DOHH2 (cell line): ENCODE data around the gene PRKAG1.

ENCODE experiments used
- H3F3A ChIP-seq: fragments of 200-600 bp; sonication (generic), shearing (Covaris generic); 2 replicates; pipeline ENCODE4 v1.6.0; 2016; ENCODE audit warnings: antibody characterized with exemption, mild to moderate bottlenecking; ENCODE audit not compliant: control insufficient read depth, insufficient read depth
- H3K27ac ChIP-seq: fragments of 200-600 bp; sonication (generic); 2 replicates; pipeline ENCODE4 v1.5.1; 2014; ENCODE audit warnings: low read depth, mild to moderate bottlenecking, low read length, moderate library complexity
- H3K27me3 ChIP-seq: fragments of 200-600 bp; sonication (generic); 2 replicates; pipeline ENCODE4 v1.6.1; 2014; ENCODE audit warnings: mild to moderate bottlenecking, low read length, mixed read lengths; ENCODE audit not compliant: control insufficient read depth
- H3K36me3 ChIP-seq: fragments of 200-600 bp; sonication (generic); 2 replicates; pipeline ENCODE4 v1.6.1; 2014; ENCODE audit warnings: mild to moderate bottlenecking, low read length, moderate library complexity, mixed read lengths; ENCODE audit not compliant: control insufficient read depth
- H3K4me1 ChIP-seq: fragments of 200-600 bp; sonication (generic); 2 replicates; pipeline ENCODE4 v1.6.1; 2014; ENCODE audit warnings: mild to moderate bottlenecking, low read length, mixed read lengths; ENCODE audit not compliant: control insufficient read depth
- H3K4me2 ChIP-seq: fragments of 200-600 bp; sonication (generic); 2 replicates; pipeline ENCODE4 v1.6.0; 2014; ENCODE audit warnings: mild to moderate bottlenecking, low read length, moderate library complexity
- H3K4me3 ChIP-seq: fragments of 200-600 bp; sonication (generic); 2 replicates; pipeline ENCODE4 v1.5.1; 2014; ENCODE audit warnings: mild to moderate bottlenecking, low read length, mixed read lengths
- H3K79me2 ChIP-seq: fragments of 200-600 bp; sonication (generic); 2 replicates; pipeline ENCODE4 v1.6.1; 2014; ENCODE audit warnings: mild to moderate bottlenecking, low read length, mixed read lengths; ENCODE audit not compliant: control insufficient read depth
- H3K9me2 ChIP-seq: fragments of 200-600 bp; sonication (generic); replicated peaks from 2 replicates; pipeline ENCODE4 v1.6.1; 2014; ENCODE audit warnings: mild to moderate bottlenecking, low read length, mixed read lengths; ENCODE audit not compliant: control insufficient read depth
- H3K9me3 ChIP-seq: fragments of 200-600 bp; sonication (generic); 2 replicates; pipeline ENCODE4 v1.6.1; 2014; ENCODE audit warnings: antibody characterized with exemption, low read length, mixed read lengths; ENCODE audit not compliant: control insufficient read depth, insufficient read depth
- H4K20me1 ChIP-seq: fragments of 200-600 bp; sonication (generic); 2 replicates; pipeline ENCODE4 v1.6.0; 2014; ENCODE audit warnings: low read depth, mild to moderate bottlenecking, antibody characterized with exemption, low read length, moderate library complexity; ENCODE audit not compliant: control insufficient read depth, insufficient read depth
- CTCF ChIP-seq: fragments of 200-600 bp; sonication (generic); IDR thresholded peaks from one replicate; pipeline ENCODE4 v1.5.1; 2014; ENCODE audit warnings: antibody characterized with exemption, mild to moderate bottlenecking, low read depth, low read length; ENCODE audit not compliant: poor library complexity, severe bottlenecking
- EZH2phosphoT487 ChIP-seq: fragments of 200-600 bp; sonication (generic); IDR thresholded peaks from 2 replicates; pipeline ENCODE4 v1.6.1; 2017; ENCODE audit warnings: borderline replicate concordance, mild to moderate bottlenecking, antibody characterized with exemption, low read length, moderate library complexity, mixed read lengths

The PRKAG1 gene

GRCh38 chr12:48988030-48988649 is 30.4 kb downstream of the PRKAG1 start:
- Histone ChIP-seq H3K27ac (no peak overlapping the region), H3K27me3 (peaks cover 58% of the 10 kb centered on the region), H3F3A (no peaks in the 10 kb centered on the region), H3K4me3 (no peak overlapping the region), H3K4me2 (no peak overlapping the region), H3K36me3 (no peaks in the 10 kb centered on the region), H3K9me3 (no peaks in the 10 kb centered on the region), H3K79me2 (no peaks in the 10 kb centered on the region), H3K9me2 (no peaks in the 10 kb centered on the region), H4K20me1 (no peaks in the 10 kb centered on the region), H3K4me1 (no peaks in the 10 kb centered on the region)
- TF ChIP-seq CTCF = peak; percentile 99
- TF ChIP-seq EZH2phosphoT487 = no peak

GRCh38 chr12:48986720-48987291 is 31.8 kb downstream of the PRKAG1 start:
- H3K36me3 ChIP-seq = no peaks in the 10 kb centered on the region
- no peak for TF ChIP-seq EZH2phosphoT487
- TF ChIP-seq CTCF = no peak
- H3K27me3 ChIP-seq = peaks cover 66% of the 10 kb centered on the region
- H3K4me3 ChIP-seq = no peak overlapping the region
- no peak overlapping the region for H3K27ac ChIP-seq
- H3K9me2 ChIP-seq = no peaks in the 10 kb centered on the region
- H3K4me2 ChIP-seq = no peak overlapping the region
- no peaks in the 10 kb centered on the region for H3K4me1 ChIP-seq
- no peaks in the 10 kb centered on the region for H4K20me1 ChIP-seq
- H3F3A ChIP-seq = no peaks in the 10 kb centered on the region
- H3K79me2 ChIP-seq = no peaks in the 10 kb centered on the region
- no peaks in the 10 kb centered on the region for H3K9me3 ChIP-seq

GRCh38 chr12:48985901-48986300 is 32.7 kb downstream of the PRKAG1 start:
- no peaks in the 10 kb centered on the region for H3K9me2 ChIP-seq
- H3K9me3 ChIP-seq = no peaks in the 10 kb centered on the region
- peaks cover 8% of the 10 kb centered on the region for H3K4me1 ChIP-seq
- no peak overlapping the region for H3K4me2 ChIP-seq
- no peak overlapping the region for H3K4me3 ChIP-seq
- no peaks in the 10 kb centered on the region for H3F3A ChIP-seq
- peaks cover 71% of the 10 kb centered on the region for H3K27me3 ChIP-seq
- TF ChIP-seq CTCF (no peak), EZH2phosphoT487 (no peak)
- H3K36me3 ChIP-seq = no peaks in the 10 kb centered on the region
- no peaks in the 10 kb centered on the region for H4K20me1 ChIP-seq
- no peaks in the 10 kb centered on the region for H3K79me2 ChIP-seq
- no peak overlapping the region for H3K27ac ChIP-seq
